Measurements from ENCODE around the gene EGLN3. TPM values are rescaled to one million over a fixed set of nuclear protein-coding genes. Genes with fewer than 3 reads are reported as not detected.

EGLN3 gene
- polyA plus RNA-seq, 2 of the 4 experiments (the other 2 are of a cell fraction), result 3.5 to 15.4 TPM

DNA sequence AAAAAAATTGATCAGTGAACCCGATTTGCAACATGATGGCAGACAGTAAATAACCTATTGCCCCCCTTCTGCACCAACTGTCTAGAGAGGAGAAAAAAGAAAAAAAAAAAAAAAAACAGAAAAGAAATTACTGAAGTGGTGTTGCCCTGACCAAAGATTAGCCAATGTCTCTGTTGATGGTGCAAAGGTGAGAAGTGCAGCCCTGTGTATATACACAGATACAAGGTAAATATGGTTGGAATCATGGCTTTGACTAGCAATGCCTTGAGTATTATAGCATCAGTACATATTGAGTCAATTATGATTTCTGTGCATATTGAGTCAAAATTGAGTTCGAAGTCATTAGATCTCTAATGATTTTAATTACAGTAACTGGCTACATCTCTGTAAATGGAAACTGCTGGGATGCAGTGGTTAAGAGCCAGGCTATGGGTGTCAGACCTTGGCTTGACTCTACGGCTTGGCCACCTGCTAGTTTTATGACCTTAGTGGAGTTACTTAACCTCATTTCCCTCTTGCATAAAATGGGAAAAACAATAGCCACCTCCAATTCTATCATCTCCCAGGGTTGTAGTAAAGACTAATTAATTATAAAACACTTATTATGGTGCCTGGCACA, 51.0 kb downstream of the EGLN3 start:
- Histone ChIP-seq H3K4me1 (no peaks in the 10 kb centered on the region), H3K4me3 (no peak overlapping the region), H3K27ac (no peak overlapping the region), H3K4me2 (no peak overlapping the region), H3K9me3 (no peaks in the 10 kb centered on the region)
- no peak for DNase-seq (ENCODE audit: low read depth in 1 of 2, low spot score in 1 of 2)
- TF ChIP-seq FOSL2 (IDR thresholded peaks at IDR 0.05) (no peak), FOSL2 (CRISPR knock-in tag; IDR thresholded peaks at IDR 0.05) (no peak), SREBF2 (IDR thresholded peaks at IDR 0.05) (no peak), RFX5 (IDR thresholded peaks at IDR 0.05) (no peak), FOSB (CRISPR knock-in tag; IDR thresholded peaks at IDR 0.05) (no peak), HOXA7 (CRISPR knock-in tag; IDR thresholded peaks at IDR 0.05) (no peak), JUN (IDR thresholded peaks at IDR 0.05) (no peak)
- TF ChIP-seq, protein P1, sequence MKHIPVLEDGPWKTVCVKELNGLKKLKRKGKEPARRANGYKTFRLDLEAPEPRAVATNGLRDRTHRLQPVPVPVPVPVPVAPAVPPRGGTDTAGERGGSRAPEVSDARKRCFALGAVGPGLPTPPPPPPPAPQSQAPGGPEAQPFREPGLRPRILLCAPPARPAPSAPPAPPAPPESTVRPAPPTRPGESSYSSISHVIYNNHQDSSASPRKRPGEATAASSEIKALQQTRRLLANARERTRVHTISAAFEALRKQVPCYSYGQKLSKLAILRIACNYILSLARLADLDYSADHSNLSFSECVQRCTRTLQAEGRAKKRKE (CRISPR knock-in tag; IDR thresholded peaks at IDR 0.05; ENCODE audit: low read depth), result no peak
- TF ChIP-seq, protein P2, sequence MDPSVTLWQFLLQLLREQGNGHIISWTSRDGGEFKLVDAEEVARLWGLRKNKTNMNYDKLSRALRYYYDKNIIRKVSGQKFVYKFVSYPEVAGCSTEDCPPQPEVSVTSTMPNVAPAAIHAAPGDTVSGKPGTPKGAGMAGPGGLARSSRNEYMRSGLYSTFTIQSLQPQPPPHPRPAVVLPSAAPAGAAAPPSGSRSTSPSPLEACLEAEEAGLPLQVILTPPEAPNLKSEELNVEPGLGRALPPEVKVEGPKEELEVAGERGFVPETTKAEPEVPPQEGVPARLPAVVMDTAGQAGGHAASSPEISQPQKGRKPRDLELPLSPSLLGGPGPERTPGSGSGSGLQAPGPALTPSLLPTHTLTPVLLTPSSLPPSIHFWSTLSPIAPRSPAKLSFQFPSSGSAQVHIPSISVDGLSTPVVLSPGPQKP (IDR thresholded peaks at IDR 0.05; ENCODE audit: low read depth, low read length), result no peak
- CTCF ChIA-PET, result no interaction called here
- FAIRE-seq, result no peak
- POLR2A ChIA-PET, result no interaction called here
- WGBS (ENCODE audit: missing lambda C conversion rate), result 25% methylated on average over 3 of the region's 3 CpGs
- no peak for ATAC-seq

DNA sequence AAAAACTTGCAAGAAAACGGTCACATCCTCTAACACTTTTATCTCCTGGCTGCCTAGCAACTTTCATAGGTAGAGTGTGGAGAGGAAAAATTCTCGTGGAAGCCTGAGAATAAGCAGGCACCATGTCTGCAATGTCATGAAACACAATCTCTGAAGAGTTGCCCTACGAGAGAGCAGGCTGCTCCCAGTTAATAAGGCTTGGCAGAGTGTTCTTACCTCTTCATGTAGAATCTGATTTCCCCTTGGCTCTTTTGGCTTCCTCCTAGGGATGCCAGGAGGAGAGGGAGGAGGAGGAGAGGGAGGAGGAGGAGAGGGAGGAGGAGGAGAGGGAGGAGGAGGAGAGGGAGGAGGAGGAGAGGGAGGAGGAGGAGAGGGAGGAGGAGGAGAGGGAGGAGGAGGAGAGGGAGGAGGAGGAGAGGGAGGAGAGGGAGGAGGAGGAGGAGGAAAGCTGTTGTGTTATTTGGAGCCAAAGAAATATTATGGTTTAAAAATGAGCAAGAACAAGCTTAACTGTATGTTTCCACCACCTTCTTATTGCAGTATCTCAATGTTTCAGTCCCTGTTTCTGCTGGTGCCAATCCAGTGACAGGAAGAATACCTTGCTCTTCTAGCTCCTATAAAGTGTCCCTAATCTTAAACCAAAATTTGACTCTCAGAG, 52.9 kb downstream of the EGLN3 start:
- no peak for ATAC-seq

DNA sequence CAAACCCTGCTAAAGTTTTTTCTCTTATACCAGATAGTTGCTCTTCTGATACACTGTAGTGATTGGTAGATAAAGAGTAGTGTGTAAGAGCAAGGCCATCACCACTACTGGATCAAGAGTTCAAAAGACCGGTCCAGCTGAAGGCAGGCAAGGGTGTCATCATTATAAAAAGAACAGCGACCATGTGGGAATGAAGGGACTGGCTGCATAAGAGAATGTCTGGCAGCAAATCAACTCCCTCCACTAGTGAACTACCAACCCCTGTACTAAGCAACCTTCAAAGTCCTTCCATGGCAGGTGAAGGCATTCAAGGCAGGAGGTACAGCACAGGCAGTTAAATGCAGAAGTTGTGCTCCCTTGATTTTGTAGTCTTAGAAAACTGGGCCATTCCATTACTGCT, 53.5 kb downstream of the EGLN3 start:
- H3K4me1 ChIP-seq, result no peaks in the 10 kb centered on the region
- no peak for FAIRE-seq
- POLR2A ChIA-PET, result no interaction called here
- no peak overlapping the region for H3K4me2 ChIP-seq
- no peak for ATAC-seq
- CTCF ChIA-PET, result no interaction called here
- 71% methylated on average over 2 of the region's 2 CpGs for WGBS (ENCODE audit: missing lambda C conversion rate)
- H3K27ac ChIP-seq, result no peak overlapping the region
- DNase-seq (ENCODE audit: low read depth in 1 of 2, low spot score in 1 of 2), result no peak
- peaks cover 6% of the 10 kb centered on the region; the same call in 2 of the 3 replicates for H3K9me3 ChIP-seq
- no peak overlapping the region for H3K4me3 ChIP-seq
- TF ChIP-seq CBX8 (IDR thresholded peaks at IDR 0.05) (no peak), NPAS2 (CRISPR knock-in tag; IDR thresholded peaks at IDR 0.05; ENCODE audit: borderline replicate concordance) (no peak), RNF2 (IDR thresholded peaks at IDR 0.05; ENCODE audit: borderline replicate concordance, low read depth) (no peak), HOXB13 (CRISPR knock-in tag; IDR thresholded peaks at IDR 0.05; ENCODE audit: low read depth) (no peak), RCOR1 (IDR thresholded peaks at IDR 0.05; ENCODE audit: low read depth, low read length) (no peak), CEBPB (IDR thresholded peaks at IDR 0.05) (no peak), MAFK (IDR thresholded peaks at IDR 0.05; ENCODE audit: partially characterized antibody) (no peak), SREBF2 (IDR thresholded peaks at IDR 0.05) (no peak), FOSL2 (IDR thresholded peaks at IDR 0.05) (no peak), FOSL2 (CRISPR knock-in tag; IDR thresholded peaks at IDR 0.05) (no peak), MAZ (IDR thresholded peaks at IDR 0.05; ENCODE audit: borderline replicate concordance, low read depth, low read length) (no peak)
- TF ChIP-seq, protein P3, sequence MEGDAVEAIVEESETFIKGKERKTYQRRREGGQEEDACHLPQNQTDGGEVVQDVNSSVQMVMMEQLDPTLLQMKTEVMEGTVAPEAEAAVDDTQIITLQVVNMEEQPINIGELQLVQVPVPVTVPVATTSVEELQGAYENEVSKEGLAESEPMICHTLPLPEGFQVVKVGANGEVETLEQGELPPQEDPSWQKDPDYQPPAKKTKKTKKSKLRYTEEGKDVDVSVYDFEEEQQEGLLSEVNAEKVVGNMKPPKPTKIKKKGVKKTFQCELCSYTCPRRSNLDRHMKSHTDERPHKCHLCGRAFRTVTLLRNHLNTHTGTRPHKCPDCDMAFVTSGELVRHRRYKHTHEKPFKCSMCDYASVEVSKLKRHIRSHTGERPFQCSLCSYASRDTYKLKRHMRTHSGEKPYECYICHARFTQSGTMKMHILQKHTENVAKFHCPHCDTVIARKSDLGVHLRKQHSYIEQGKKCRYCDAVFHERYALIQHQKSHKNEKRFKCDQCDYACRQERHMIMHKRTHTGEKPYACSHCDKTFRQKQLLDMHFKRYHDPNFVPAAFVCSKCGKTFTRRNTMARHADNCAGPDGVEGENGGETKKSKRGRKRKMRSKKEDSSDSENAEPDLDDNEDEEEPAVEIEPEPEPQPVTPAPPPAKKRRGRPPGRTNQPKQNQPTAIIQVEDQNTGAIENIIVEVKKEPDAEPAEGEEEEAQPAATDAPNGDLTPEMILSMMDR (IDR thresholded peaks at IDR 0.05), result no peak
- TF ChIP-seq, protein P4, sequence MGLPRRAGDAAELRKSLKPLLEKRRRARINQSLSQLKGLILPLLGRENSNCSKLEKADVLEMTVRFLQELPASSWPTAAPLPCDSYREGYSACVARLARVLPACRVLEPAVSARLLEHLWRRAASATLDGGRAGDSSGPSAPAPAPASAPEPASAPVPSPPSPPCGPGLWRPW (IDR thresholded peaks at IDR 0.05), result no peak
- TF ChIP-seq, protein P5, sequence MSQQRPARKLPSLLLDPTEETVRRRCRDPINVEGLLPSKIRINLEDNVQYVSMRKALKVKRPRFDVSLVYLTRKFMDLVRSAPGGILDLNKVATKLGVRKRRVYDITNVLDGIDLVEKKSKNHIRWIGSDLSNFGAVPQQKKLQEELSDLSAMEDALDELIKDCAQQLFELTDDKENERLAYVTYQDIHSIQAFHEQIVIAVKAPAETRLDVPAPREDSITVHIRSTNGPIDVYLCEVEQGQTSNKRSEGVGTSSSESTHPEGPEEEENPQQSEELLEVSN (IDR thresholded peaks at IDR 0.05; ENCODE audit: borderline replicate concordance, low read depth), result no peak

More for the DNA sequence above, 52.9 kb downstream of the EGLN3 start:
- DNase-seq (ENCODE audit: low read depth in 1 of 2, low spot score in 1 of 2), result no peak
- no peak for TF ChIP-seq HOXB13 (CRISPR knock-in tag; IDR thresholded peaks at IDR 0.05; ENCODE audit: low read depth)
- TF ChIP-seq ESRRA (IDR thresholded peaks at IDR 0.05; ENCODE audit: borderline replicate concordance, low read length), result no peak
- TF ChIP-seq, protein P6, sequence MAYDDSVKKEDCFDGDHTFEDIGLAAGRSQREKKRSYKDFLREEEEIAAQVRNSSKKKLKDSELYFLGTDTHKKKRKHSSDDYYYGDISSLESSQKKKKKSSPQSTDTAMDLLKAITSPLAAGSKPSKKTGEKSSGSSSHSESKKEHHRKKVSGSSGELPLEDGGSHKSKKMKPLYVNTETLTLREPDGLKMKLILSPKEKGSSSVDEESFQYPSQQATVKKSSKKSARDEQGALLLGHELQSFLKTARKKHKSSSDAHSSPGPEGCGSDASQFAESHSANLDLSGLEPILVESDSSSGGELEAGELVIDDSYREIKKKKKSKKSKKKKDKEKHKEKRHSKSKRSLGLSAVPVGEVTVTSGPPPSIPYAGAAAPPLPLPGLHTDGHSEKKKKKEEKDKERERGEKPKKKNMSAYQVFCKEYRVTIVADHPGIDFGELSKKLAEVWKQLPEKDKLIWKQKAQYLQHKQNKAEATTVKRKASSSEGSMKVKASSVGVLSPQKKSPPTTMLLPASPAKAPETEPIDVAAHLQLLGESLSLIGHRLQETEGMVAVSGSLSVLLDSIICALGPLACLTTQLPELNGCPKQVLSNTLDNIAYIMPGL (CRISPR knock-in tag; IDR thresholded peaks at IDR 0.05; ENCODE audit: borderline replicate concordance), result no peak
- no peak for TF ChIP-seq HEYL (CRISPR knock-in tag; IDR thresholded peaks at IDR 0.05)
- no peak for TF ChIP-seq NFE2L2 (conservative IDR thresholded peaks at IDR 0.05; ENCODE audit: low read length)
- no peak for TF ChIP-seq RCOR1 (IDR thresholded peaks at IDR 0.05; ENCODE audit: low read depth, low read length)
- no peak for TF ChIP-seq POLR2A (IDR thresholded peaks at IDR 0.05; ENCODE audit: low read length)
- TF ChIP-seq RFX5 (IDR thresholded peaks at IDR 0.05), result no peak
- TF ChIP-seq FOSL2 (IDR thresholded peaks at IDR 0.05), result no peak
- TF ChIP-seq FOSL2 (CRISPR knock-in tag; IDR thresholded peaks at IDR 0.05), result no peak
- no peak for TF ChIP-seq POLR2AphosphoS2 (conservative IDR thresholded peaks at IDR 0.05; ENCODE audit: low read length)
- no peak for TF ChIP-seq KDM1A (IDR thresholded peaks at IDR 0.05; ENCODE audit: low read depth)
- TF ChIP-seq ZSCAN20 (CRISPR knock-in tag; IDR thresholded peaks at IDR 0.05), result no peak
- TF ChIP-seq SREBF2 (IDR thresholded peaks at IDR 0.05), result no peak
- no peak for TF ChIP-seq EHF (CRISPR knock-in tag; IDR thresholded peaks at IDR 0.05)
- H3K9me3 ChIP-seq, result peaks cover 6% of the 10 kb centered on the region; the same call in 2 of the 3 replicates
- CTCF ChIA-PET, result interaction anchor here (1.0 kb wide), 1 partner anchor 17 kb away, joined by 3 read pairs; no protein-coding TSS in a partner anchor
- POLR2A ChIA-PET, result no interaction called here
- H3K4me1 ChIP-seq, result no peaks in the 10 kb centered on the region
- H3K4me3 ChIP-seq, result no peak overlapping the region
- FAIRE-seq, result no peak
- H3K27ac ChIP-seq, result no peak overlapping the region
- 26% methylated on average over 3 of the region's 3 CpGs for WGBS (ENCODE audit: missing lambda C conversion rate)
- no peak overlapping the region for H3K4me2 ChIP-seq

Measured in A549 (cell line).